ENCODE results near the gene SHISA7.

DNA sequence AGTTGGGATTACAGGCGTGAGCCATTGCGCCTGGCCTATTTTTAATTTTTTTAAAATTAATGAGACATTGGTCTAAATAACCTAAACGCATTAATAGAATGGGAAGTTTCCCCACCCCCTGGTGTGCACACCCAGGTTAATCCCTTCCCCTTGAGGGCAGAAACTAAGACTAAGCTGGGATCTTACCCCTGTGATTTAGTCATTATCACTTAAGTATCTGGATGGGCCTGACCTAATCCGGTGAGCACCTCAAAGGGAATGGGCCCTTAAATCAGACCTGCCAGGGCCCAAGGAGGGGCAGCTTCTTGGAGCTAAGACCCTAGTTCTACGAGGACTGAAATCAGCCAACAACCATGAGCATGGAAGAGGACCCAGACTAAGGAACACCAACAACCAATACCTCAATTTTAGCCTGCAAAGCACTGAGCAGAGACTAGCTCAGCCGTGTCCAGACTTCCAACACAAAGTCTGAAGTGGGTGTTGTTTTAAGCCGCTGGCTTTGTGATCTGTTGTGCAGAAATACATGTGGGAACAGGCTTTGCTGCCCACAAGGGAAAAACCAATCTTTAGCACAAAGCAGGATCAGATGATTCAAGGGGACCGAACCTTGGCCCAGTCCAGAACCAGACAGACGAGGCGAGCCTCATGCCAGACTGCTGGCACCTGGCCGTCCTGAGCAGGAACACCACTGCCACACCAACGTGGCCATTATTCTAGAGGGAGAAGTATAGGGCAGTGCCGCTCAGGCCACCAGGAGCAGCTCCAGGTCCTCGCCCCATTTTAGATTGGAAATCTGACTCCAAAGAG is 42.6 kb downstream of the SHISA7 start:
- TF ChIP-seq MAX (IDR thresholded peaks at IDR 0.05) (no peak), CEBPB (IDR thresholded peaks at IDR 0.05) (no peak), RAD21 (IDR thresholded peaks at IDR 0.05; ENCODE audit: low read depth) (no peak), EGR1 (IDR thresholded peaks at IDR 0.05) (no peak), USF1 (IDR thresholded peaks at IDR 0.05) (no peak), TCF12 (IDR thresholded peaks at IDR 0.05; ENCODE audit: low read depth) (no peak), TAF1 (IDR thresholded peaks at IDR 0.05; ENCODE audit: low read depth) (no peak), EP300 (IDR thresholded peaks at IDR 0.05; ENCODE audit: borderline replicate concordance) (no peak), ZBTB7A (IDR thresholded peaks at IDR 0.05; ENCODE audit: low read depth) (no peak), YY1 (IDR thresholded peaks at IDR 0.05; ENCODE audit: low read depth) (no peak), FOXM1 (IDR thresholded peaks at IDR 0.05; ENCODE audit: borderline replicate concordance, low read depth) (no peak), NFIC (IDR thresholded peaks at IDR 0.05) (no peak), CREB1 (IDR thresholded peaks at IDR 0.05; ENCODE audit: low read depth) (no peak)
- TF ChIP-seq, protein P1, sequence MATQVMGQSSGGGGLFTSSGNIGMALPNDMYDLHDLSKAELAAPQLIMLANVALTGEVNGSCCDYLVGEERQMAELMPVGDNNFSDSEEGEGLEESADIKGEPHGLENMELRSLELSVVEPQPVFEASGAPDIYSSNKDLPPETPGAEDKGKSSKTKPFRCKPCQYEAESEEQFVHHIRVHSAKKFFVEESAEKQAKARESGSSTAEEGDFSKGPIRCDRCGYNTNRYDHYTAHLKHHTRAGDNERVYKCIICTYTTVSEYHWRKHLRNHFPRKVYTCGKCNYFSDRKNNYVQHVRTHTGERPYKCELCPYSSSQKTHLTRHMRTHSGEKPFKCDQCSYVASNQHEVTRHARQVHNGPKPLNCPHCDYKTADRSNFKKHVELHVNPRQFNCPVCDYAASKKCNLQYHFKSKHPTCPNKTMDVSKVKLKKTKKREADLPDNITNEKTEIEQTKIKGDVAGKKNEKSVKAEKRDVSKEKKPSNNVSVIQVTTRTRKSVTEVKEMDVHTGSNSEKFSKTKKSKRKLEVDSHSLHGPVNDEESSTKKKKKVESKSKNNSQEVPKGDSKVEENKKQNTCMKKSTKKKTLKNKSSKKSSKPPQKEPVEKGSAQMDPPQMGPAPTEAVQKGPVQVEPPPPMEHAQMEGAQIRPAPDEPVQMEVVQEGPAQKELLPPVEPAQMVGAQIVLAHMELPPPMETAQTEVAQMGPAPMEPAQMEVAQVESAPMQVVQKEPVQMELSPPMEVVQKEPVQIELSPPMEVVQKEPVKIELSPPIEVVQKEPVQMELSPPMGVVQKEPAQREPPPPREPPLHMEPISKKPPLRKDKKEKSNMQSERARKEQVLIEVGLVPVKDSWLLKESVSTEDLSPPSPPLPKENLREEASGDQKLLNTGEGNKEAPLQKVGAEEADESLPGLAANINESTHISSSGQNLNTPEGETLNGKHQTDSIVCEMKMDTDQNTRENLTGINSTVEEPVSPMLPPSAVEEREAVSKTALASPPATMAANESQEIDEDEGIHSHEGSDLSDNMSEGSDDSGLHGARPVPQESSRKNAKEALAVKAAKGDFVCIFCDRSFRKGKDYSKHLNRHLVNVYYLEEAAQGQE (IDR thresholded peaks at IDR 0.05; ENCODE audit: low read depth), result no peak

All from Ishikawa (cell line).